Neural cell (in vitro differentiated cells): ENCODE data around the gene GAGE10. TPM values are rescaled to one million over a fixed set of nuclear protein-coding genes. Genes with fewer than 3 reads are reported as not detected.

Experiments used
- H2AFZ ChIP-seq: fragments of 200-600, 300-800 bp; sonication (generic), shearing (Covaris generic); 2 replicates; pipeline ENCODE4 v1.6.0; 2014; ENCODE audit warnings: low read depth, mild to moderate bottlenecking, antibody characterized with exemption, low read length, moderate library complexity
- H3F3A ChIP-seq: fragments of 200-600 bp; shearing (Covaris generic); 2 replicates; pipeline ENCODE4 v1.6.1; 2016; ENCODE audit warnings: mild to moderate bottlenecking, moderate library complexity, mixed read lengths, antibody characterized with exemption, low read length; ENCODE audit not compliant: insufficient read depth, poor library complexity, severe bottlenecking
- H3K27ac ChIP-seq: fragments of 200-600, 300-800 bp; sonication (generic), shearing (Covaris generic); 2 replicates; pipeline ENCODE4 v1.5.1; 2014; ENCODE audit warnings: mild to moderate bottlenecking, low read length, moderate library complexity
- H3K27me3 ChIP-seq: fragments of 300-800, 200-600 bp; sonication (generic), shearing (Covaris generic); 2 replicates; pipeline ENCODE4 v1.6.0; 2014; ENCODE audit warnings: mild to moderate bottlenecking, low read depth, low read length, moderate library complexity; ENCODE audit not compliant: insufficient read depth
- H3K36me3 ChIP-seq: fragments of 300-800, 200-600 bp; sonication (generic), shearing (Covaris generic); 2 replicates; pipeline ENCODE4 v1.5.1; 2014; ENCODE audit warnings: mild to moderate bottlenecking, antibody characterized with exemption, low read length, moderate library complexity; ENCODE audit not compliant: insufficient read depth
- H3K4me2 ChIP-seq: fragments of 300-800, 200-600 bp; sonication (generic), shearing (Covaris generic); 2 replicates; pipeline ENCODE4 v1.6.0; 2014; ENCODE audit warnings: mild to moderate bottlenecking, low read length
- H3K4me3 ChIP-seq: fragments of 300-800, 200-600 bp; sonication (generic), shearing (Covaris generic); 2 replicates; pipeline ENCODE4 v1.5.1; 2014; ENCODE audit warnings: mild to moderate bottlenecking, low read length, moderate library complexity
- H3K79me2 ChIP-seq: fragments of 200-600 bp; shearing (Covaris generic); replicated peaks from 2 replicates; pipeline ENCODE4 v1.6.0; 2014; ENCODE audit warnings: mild to moderate bottlenecking, low read length, moderate library complexity; ENCODE audit not compliant: insufficient read depth
- H3K9ac ChIP-seq: fragments of 300-800, 200-600 bp; sonication (generic), shearing (Covaris generic); 2 replicates; pipeline ENCODE4 v1.6.1; 2016; ENCODE audit warnings: mild to moderate bottlenecking, low read length, mixed read lengths
- H3K9me2 ChIP-seq: fragments of 200-600 bp; shearing (Covaris generic); 2 replicates; pipeline ENCODE4 v1.6.1; 2016; ENCODE audit warnings: mild to moderate bottlenecking, low read length, mixed read lengths; ENCODE audit not compliant: insufficient read depth
- H3K9me3 ChIP-seq: fragments of 200-600, 300-800 bp; sonication (generic), shearing (Covaris generic); 2 replicates; pipeline ENCODE4 v1.6.1; 2016; ENCODE audit warnings: mild to moderate bottlenecking, mixed run types, low read length, moderate library complexity, mixed read lengths
- H4K20me1 ChIP-seq: fragments of 200-600 bp; shearing (Covaris generic); 2 replicates; pipeline ENCODE4 v1.6.1; 2016; ENCODE audit warnings: mild to moderate bottlenecking, mixed run types; ENCODE audit not compliant: insufficient read depth
- CTCF ChIP-seq: fragments of 450-650 bp; IDR thresholded peaks from 2 replicates; pipeline ENCODE4 v1.5.1; 2014; ENCODE audit warnings: antibody characterized with exemption, mild to moderate bottlenecking, moderate library complexity; ENCODE audit not compliant: poor library complexity, severe bottlenecking
- EP300 ChIP-seq: fragments of 450-650 bp; conservative IDR thresholded peaks from 2 replicates; pipeline ENCODE4 v1.6.1; 2014; ENCODE audit warnings: antibody characterized with exemption, mild to moderate bottlenecking, moderate library complexity; ENCODE audit not compliant: poor library complexity, severe bottlenecking
- EZH2 ChIP-seq: fragments of 200-600, 300-800 bp; shearing (Covaris generic), sonication (generic); IDR thresholded peaks from 2 replicates; pipeline ENCODE4 v1.6.1; 2014; ENCODE audit warnings: antibody characterized with exemption, low read length, borderline replicate concordance, mild to moderate bottlenecking; ENCODE audit not compliant: insufficient read depth, poor library complexity, severe bottlenecking
- MXI1 ChIP-seq: fragments of 450-650 bp; conservative IDR thresholded peaks from 2 replicates; pipeline ENCODE4 v1.6.1; 2014; ENCODE audit warnings: antibody characterized with exemption, mild to moderate bottlenecking; ENCODE audit not compliant: poor library complexity, severe bottlenecking
- POLR2AphosphoS5 ChIP-seq: IDR thresholded peaks from 2 replicates; pipeline ENCODE4 v1.6.1; 2012
- RAD21 ChIP-seq: fragments of 450-650 bp; conservative IDR thresholded peaks from 2 replicates; pipeline ENCODE4 v1.6.1; 2014; ENCODE audit warnings: antibody characterized with exemption, mild to moderate bottlenecking, moderate library complexity
- REST ChIP-seq: IDR thresholded peaks from 2 replicates; pipeline ENCODE4 v1.6.1; 2012; ENCODE audit warnings: borderline replicate concordance
- TAF1 ChIP-seq: IDR thresholded peaks from 2 replicates; pipeline ENCODE4 v1.6.1; 2012; ENCODE audit warnings: low read depth
- polyA plus RNA-seq: library from polyadenylated mRNA; depleted of rRNA; stranded (reverse); fragments of >200 nt; gene quantifications from 2 replicates; pipeline ENCODE4 v1.2.3, GENCODE V29; 2014

GAGE10 gene
- polyA plus RNA-seq, 1 donor from 2014 or later, result not detected

- Histone ChIP-seq H3F3A (no peaks in the 10 kb centered on the region), H2AFZ (no peak overlapping the region), H3K4me2 (no peak overlapping the region), H3K9me3 (no peaks in the 10 kb centered on the region), H4K20me1 (no peaks in the 10 kb centered on the region), H3K27ac (no peak overlapping the region), H3K79me2 (no peaks in the 10 kb centered on the region), H3K9ac (no peak overlapping the region), H3K9me2 (no peaks in the 10 kb centered on the region), H3K4me3 (no peak overlapping the region), H3K27me3 (no peaks in the 10 kb centered on the region), H3K36me3 (no peaks in the 10 kb centered on the region)
- TF ChIP-seq RAD21 (no peak), CTCF (no peak), REST (no peak), EP300 (no peak), TAF1 (no peak)
These were observed 27.2 kb upstream of the GAGE10 start for GRCh38 chrX:49276207-49276606.

- Histone ChIP-seq H2AFZ (no peak overlapping the region), H3K9me2 (no peaks in the 10 kb centered on the region), H3K4me3 (no peak overlapping the region), H3K4me2 (no peak overlapping the region), H3K79me2 (no peaks in the 10 kb centered on the region), H4K20me1 (no peaks in the 10 kb centered on the region), H3K36me3 (no peaks in the 10 kb centered on the region), H3K9me3 (no peaks in the 10 kb centered on the region), H3K27ac (no peak overlapping the region), H3K27me3 (no peaks in the 10 kb centered on the region), H3F3A (no peaks in the 10 kb centered on the region), H3K9ac (no peak overlapping the region)
- no peak for TF ChIP-seq POLR2AphosphoS5
- TF ChIP-seq RAD21, result no peak
- no peak for TF ChIP-seq MXI1
- no peak for TF ChIP-seq CTCF
- TF ChIP-seq EZH2, result no peak
These were observed 26.5 kb upstream of the GAGE10 start for GRCh38 chrX:49276671-49277534.
